Uterus (tissue), 2 donors: Measurements from ENCODE around the gene ADAMTSL1.

Experiments
- CTCF ChIP-seq, 4 experiments: fragments of 200-600 bp in 2 of 4; fragments of 450-650 bp in 2 of 4; sonication (generic) in 2 of 4; IDR thresholded peaks; one replicate each; pipeline ENCODE4 v1.5.1; 2016 to 2019; ENCODE audit warnings: antibody characterized with exemption in 4 of 4, mild to moderate bottlenecking in 2 of 4, moderate library complexity in 1 of 4
- POLR2A ChIP-seq, 2 donors: fragments of 450-650 bp; IDR thresholded peaks; one replicate each; pipeline ENCODE4 v1.6.1; 2016; ENCODE audit warnings: antibody characterized with exemption in 2 of 2, mild to moderate bottlenecking in 1 of 2, moderate library complexity in 1 of 2

- TF ChIP-seq CTCF (IDR thresholded peaks at IDR 0.05) = no peak
- no peak for TF ChIP-seq POLR2A (IDR thresholded peaks at IDR 0.05)
Observed at GRCh38 chr9:18606846-18607245, 132.9 kb downstream of the ADAMTSL1 start.
